Right renal cortex interstitium (tissue), 3 donors: ENCODE results near the gene SKI. TPM values are rescaled to one million over a fixed set of nuclear protein-coding genes. Genes with fewer than 3 reads are reported as not detected.

ENCODE experiments used
- DNase-seq, 3 donors: peaks; one replicate each; pipeline ENCODE4 v3.0.0-alpha.2; 2013; ENCODE audit warnings: low read depth in 3 of 3, low spot score in 2 of 3
- polyA plus RNA-seq, 3 donors: library from polyadenylated mRNA; unstranded; fragments of 120-200 nt; gene quantifications; one replicate each; pipeline ENCODE4 v1.2.1, GENCODE V29; 2013; ENCODE audit not compliant: insufficient read length in 3 of 3

The SKI gene
- polyA plus RNA-seq, 3 donors: 40.8 to 46.7 (median 45.3) TPM

- no peak for DNase-seq
Observed at GRCh38 chr1:2302292-2302925, 74.3 kb downstream of the SKI start.

GRCh38 chr1:2303016-2303775, 75.1 kb downstream of the SKI start:
- no peak for DNase-seq

- no peak for DNase-seq
Observed at GRCh38 chr1:2303781-2304180, 75.7 kb downstream of the SKI start.

- DNase-seq: no peak
Observed at GRCh38 chr1:2304282-2304681, 76.2 kb downstream of the SKI start.

- DNase-seq: no peak
Observed at GRCh38 chr1:2304921-2305681, 77.0 kb downstream of the SKI start.

- no peak for DNase-seq
Observed at GRCh38 chr1:2306151-2306978, 78.2 kb downstream of the SKI start.

- no peak for DNase-seq
Observed at GRCh38 chr1:2307064-2307605, 79.0 kb downstream of the SKI start.

- DNase-seq: no peak
Observed at GRCh38 chr1:2307972-2308371, 79.9 kb downstream of the SKI start.

- DNase-seq: no peak
Observed at GRCh38 chr1:2308844-2309243, 80.7 kb downstream of the SKI start.

- no peak for DNase-seq
Observed at GRCh38 chr1:2310332-2311183, 82.4 kb downstream of the SKI start.

GRCh38 chr1:2311184-2312032, 83.3 kb downstream of the SKI start:
- DNase-seq: no peak

- no peak for DNase-seq
Observed at GRCh38 chr1:2312160-2312514, 84.0 kb downstream of the SKI start.

- DNase-seq: no peak
Observed at GRCh38 chr1:2312515-2313301, 84.6 kb downstream of the SKI start.

GRCh38 chr1:2313651-2314261, 85.6 kb downstream of the SKI start:
- DNase-seq: no peak

- peak in 2 of 3 donors; percentile 43 to 62 for DNase-seq
Observed at GRCh38 chr1:2314273-2314802, 86.2 kb downstream of the SKI start.

GRCh38 chr1:2314803-2315673, 86.9 kb downstream of the SKI start:
- peak in 1 of 3 donors; percentile 53 for DNase-seq
